Measurements from ENCODE around the gene PRR32.

GRCh38 chrX:126815806-126816205 is 3.7 kb upstream of the PRR32 start:
- TF ChIP-seq POLR2AphosphoS5 (IDR thresholded peaks at IDR 0.05) (no peak), CTCF (IDR thresholded peaks at IDR 0.05) (no peak), POLR2A (IDR thresholded peaks at IDR 0.05) (no peak)
